Measurements from ENCODE around the gene TRIM14.
"Not testable (repeated sequence)": the region's sequence is repeated elsewhere in the genome, so short reads cannot be mapped to it uniquely, and the experiment has no call there.

TRIM14 gene

DNA sequence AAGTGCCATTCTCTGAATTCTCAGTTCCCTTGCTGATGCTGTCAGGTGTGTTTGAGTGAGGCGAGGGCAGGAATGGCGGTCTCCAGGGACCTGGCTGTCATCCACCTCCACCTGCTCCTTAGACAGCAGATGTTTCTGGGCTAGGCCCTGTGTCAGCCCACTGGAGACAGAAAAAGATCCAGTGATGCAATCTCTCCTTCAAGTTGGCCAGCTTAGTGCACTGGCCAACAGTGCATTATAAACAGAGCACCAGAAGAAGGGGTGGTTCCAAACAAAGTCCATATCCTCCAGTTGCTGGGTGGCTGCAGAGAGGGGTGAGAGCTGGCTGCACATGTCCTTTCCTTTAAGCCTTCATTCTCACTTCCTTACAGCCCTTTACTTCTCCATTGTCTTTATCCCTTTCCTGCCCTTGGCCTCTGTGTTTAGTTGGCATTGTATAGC, 35.9 kb downstream of the TRIM14 start:
- in situ Hi-C loops (cut with MboI; ENCODE audit: low pct_unique_long_range_greater_than_20kb, low sequenced_read_pairs, unreplicated experiment) = no loop called here
- TF ChIP-seq, protein P1, sequence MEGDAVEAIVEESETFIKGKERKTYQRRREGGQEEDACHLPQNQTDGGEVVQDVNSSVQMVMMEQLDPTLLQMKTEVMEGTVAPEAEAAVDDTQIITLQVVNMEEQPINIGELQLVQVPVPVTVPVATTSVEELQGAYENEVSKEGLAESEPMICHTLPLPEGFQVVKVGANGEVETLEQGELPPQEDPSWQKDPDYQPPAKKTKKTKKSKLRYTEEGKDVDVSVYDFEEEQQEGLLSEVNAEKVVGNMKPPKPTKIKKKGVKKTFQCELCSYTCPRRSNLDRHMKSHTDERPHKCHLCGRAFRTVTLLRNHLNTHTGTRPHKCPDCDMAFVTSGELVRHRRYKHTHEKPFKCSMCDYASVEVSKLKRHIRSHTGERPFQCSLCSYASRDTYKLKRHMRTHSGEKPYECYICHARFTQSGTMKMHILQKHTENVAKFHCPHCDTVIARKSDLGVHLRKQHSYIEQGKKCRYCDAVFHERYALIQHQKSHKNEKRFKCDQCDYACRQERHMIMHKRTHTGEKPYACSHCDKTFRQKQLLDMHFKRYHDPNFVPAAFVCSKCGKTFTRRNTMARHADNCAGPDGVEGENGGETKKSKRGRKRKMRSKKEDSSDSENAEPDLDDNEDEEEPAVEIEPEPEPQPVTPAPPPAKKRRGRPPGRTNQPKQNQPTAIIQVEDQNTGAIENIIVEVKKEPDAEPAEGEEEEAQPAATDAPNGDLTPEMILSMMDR (IDR thresholded peaks at IDR 0.05; ENCODE audit: extremely low read depth, insufficient read depth, missing control alignments) = no peak
- DNase-seq (ENCODE audit: low spot score) = no peak

DNA sequence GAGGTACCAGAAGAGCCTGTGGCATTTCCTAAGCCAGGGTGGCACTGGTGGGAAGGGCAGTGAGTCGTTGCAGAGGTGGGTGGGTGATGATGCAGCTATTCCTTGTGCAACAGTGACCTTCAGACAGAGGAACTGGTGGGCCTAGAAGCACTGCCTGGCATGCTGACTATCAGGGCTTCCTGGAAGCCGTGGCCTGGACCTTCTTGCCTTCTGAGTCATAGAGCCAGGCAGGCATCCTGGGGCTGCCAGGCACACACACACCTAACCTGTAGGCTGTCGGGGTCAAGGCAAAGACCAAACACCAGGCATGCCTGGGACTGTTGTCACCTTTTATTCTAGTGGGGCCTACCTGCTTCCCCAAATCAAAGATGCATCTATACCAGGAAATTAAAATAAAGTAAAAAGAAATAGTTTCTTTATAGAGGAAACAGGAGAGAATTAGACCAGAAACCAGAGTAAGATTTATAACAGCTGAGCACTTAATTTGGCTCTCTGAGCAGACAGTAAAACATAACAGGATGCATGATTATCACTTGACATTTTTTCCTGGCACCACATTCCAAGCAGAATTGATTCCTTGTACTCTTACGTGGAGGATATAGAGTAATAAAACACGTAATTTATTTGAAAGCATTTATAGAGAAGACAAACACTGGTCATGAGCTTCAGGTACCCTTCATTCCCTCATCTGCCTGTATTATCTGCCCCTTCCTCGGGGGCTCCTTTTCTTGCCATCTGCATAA, 37.4 kb downstream of the TRIM14 start:
- TF ChIP-seq, protein P1 (IDR thresholded peaks at IDR 0.05; ENCODE audit: extremely low read depth, insufficient read depth, missing control alignments) = no peak
- DNase-seq (ENCODE audit: low spot score) = no peak
- in situ Hi-C loops (cut with MboI; ENCODE audit: low pct_unique_long_range_greater_than_20kb, low sequenced_read_pairs, unreplicated experiment) = no loop called here

DNA sequence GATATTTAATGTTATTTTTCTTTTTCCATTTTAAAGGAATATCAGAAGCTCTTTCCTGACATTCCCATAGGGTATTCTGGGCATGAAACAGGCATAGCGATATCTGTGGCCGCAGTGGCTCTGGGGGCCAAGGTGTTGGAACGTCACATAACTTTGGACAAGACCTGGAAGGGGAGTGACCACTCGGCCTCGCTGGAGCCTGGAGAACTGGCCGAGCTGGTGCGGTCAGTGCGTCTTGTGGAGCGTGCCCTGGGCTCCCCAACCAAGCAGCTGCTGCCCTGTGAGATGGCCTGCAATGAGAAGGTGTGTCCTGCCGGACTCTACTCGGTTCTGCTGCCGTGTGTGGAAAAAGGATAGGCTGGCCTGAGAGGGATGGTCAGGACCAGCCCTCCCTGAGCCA, 38.2 kb downstream of the TRIM14 start:
- TF ChIP-seq, protein P1 (IDR thresholded peaks at IDR 0.05; ENCODE audit: extremely low read depth, insufficient read depth, missing control alignments) = no peak
- in situ Hi-C loops (cut with MboI; ENCODE audit: low pct_unique_long_range_greater_than_20kb, low sequenced_read_pairs, unreplicated experiment) = no loop called here
- DNase-seq (ENCODE audit: low spot score) = no peak

DNA sequence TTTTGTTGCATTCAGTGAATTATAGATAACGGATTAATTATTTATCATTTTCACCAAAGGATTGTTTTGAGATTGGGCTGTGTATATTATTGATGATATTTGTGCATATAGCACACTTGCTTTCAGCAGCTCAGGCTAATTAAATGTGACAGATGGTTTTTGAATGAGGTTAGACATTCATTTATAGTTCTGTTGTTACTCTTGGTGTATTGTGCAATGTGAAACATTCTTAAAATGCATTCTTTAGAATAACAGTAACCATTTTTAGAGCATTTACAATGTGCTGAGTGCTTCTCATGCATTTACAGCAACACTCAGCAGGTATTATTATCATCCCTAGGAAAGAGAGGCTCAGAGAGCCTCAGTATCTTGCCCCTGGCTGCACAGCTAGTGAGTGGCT, 38.7 kb downstream of the TRIM14 start:
- TF ChIP-seq, protein P1 (IDR thresholded peaks at IDR 0.05; ENCODE audit: extremely low read depth, insufficient read depth, missing control alignments) = no peak
- DNase-seq (ENCODE audit: low spot score) = no peak
- in situ Hi-C loops (cut with MboI; ENCODE audit: low pct_unique_long_range_greater_than_20kb, low sequenced_read_pairs, unreplicated experiment) = no loop called here

DNA sequence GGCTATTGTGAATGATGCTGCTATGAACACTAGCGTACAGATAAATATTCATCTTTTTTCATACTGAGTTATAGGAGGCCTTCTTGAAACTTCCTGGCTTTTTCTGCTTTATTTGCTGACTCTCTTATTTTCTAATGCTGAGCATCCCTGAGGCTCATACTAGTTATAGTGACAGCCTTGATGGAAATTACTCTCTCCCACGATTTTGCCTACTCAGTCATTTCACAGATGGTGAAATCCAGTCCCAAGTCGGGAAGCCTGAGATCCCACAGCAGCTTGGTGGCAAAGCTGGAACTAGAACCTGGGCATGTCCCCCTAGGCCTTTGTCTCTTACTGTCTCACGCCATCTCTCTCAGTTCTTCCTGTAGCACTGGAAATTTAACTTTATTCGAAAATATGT, 40.1 kb downstream of the TRIM14 start:
- DNase-seq (ENCODE audit: low spot score) = no peak
- in situ Hi-C loops (cut with MboI; ENCODE audit: low pct_unique_long_range_greater_than_20kb, low sequenced_read_pairs, unreplicated experiment) = loop anchor here (10.0 kb wide), 1 partner anchor 186 kb away; no protein-coding TSS in a partner anchor
- TF ChIP-seq, protein P1 (IDR thresholded peaks at IDR 0.05; ENCODE audit: extremely low read depth, insufficient read depth, missing control alignments) = no peak

DNA sequence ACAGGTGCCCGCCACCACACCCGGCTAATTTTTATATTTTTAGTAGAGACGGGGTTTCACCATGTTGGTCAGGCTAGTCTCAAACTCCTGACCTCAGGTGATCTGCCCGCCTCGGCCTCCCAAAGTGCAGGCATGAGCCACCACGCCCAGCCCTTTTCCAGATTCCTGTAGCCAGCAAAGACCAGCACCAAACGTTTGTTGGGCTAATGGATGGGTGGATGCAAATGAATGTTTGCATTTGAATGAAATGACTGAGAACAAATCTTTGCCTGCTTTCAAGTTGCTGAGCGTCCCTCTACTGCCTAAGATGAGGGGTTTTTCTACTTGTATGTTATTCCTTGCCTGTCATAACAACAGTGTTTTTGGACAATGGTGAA, 42.5 kb downstream of the TRIM14 start:
- in situ Hi-C loops (cut with MboI; ENCODE audit: low pct_unique_long_range_greater_than_20kb, low sequenced_read_pairs, unreplicated experiment) = loop anchor here (10.0 kb wide), 1 partner anchor 188 kb away; no protein-coding TSS in a partner anchor
- DNase-seq (ENCODE audit: low spot score) = not testable (repeated sequence)

GRCh38 chr9:98075332-98075805, 43.7 kb downstream of the TRIM14 start:
- in situ Hi-C loops (cut with MboI; ENCODE audit: low pct_unique_long_range_greater_than_20kb, low sequenced_read_pairs, unreplicated experiment) = loop anchor here (10.0 kb wide), 1 partner anchor 189 kb away; no protein-coding TSS in a partner anchor
- no peak for DNase-seq (ENCODE audit: low spot score)
- TF ChIP-seq, protein P1 (IDR thresholded peaks at IDR 0.05; ENCODE audit: extremely low read depth, insufficient read depth, missing control alignments) = no peak

Measured in GM13977 (cell line).